K562 (cell line): ENCODE measurements around the gene ZSWIM3. TPM values are rescaled to one million over a fixed set of nuclear protein-coding genes. Genes with fewer than 3 reads are reported as not detected.

ENCODE experiments used
- AFF1 ChIP-seq, 2 experiments: fragments of 450-650 bp; IDR thresholded peaks; 2 replicates each; pipeline ENCODE4 v1.6.1; 2018; ENCODE audit warnings: mild to moderate bottlenecking in 2 of 2, low read depth in 1 of 2; ENCODE audit not compliant: partially characterized antibody in 2 of 2
- MAFF ChIP-seq: IDR thresholded peaks from 2 replicates; pipeline ENCODE4 v1.6.1; 2012; ENCODE audit warnings: low read length, improper control_type of control experiment
- NBN ChIP-seq: fragments of 450-650 bp; IDR thresholded peaks from 2 replicates; pipeline ENCODE4 v1.6.1; 2016; ENCODE audit warnings: low read depth, mild to moderate bottlenecking
- NFIC ChIP-seq: fragments of 450-650 bp; IDR thresholded peaks from 2 replicates; pipeline ENCODE4 v1.6.1; 2017; ENCODE audit warnings: mild to moderate bottlenecking, inconsistent platforms
- SMAD1 ChIP-seq: fragments of 150-350 bp; IDR thresholded peaks from 2 replicates; pipeline ENCODE4 v1.6.1; 2014; ENCODE audit warnings: low read length, low read depth; ENCODE audit not compliant: partially characterized antibody
- SMARCE1 ChIP-seq: fragments of 450-650 bp; IDR thresholded peaks from 2 replicates; pipeline ENCODE4 v1.7.1; 2016; ENCODE audit warnings: mild to moderate bottlenecking
- TGIF2 ChIP-seq: sonication (generic); formaldehyde crosslinking; IDR thresholded peaks from 2 replicates; pipeline ENCODE4 v1.8.1; 2022; ENCODE audit warnings: mild to moderate bottlenecking, missing genetic modification reagents, moderate library complexity
- TOE1 ChIP-seq, 2 experiments: fragments of 450-650 bp in 1 of 2; sonication (generic) in 1 of 2; formaldehyde crosslinking in 1 of 2; IDR thresholded peaks; 2 replicates each; pipeline versions ENCODE4 v1.7.1 to v1.8.0; 2016 to 2022; ENCODE audit warnings: borderline replicate concordance in 2 of 2, mild to moderate bottlenecking in 2 of 2, antibody characterized with exemption in 1 of 2, inconsistent platforms in 1 of 2, low read depth in 1 of 2, missing genetic modification reagents in 1 of 2, moderate library complexity in 1 of 2
- XRCC3 ChIP-seq: fragments of 450-650 bp; IDR thresholded peaks from 2 replicates; pipeline ENCODE4 v1.6.1; 2017; ENCODE audit warnings: mild to moderate bottlenecking, moderate library complexity
- polyA plus RNA-seq, 8 experiments: library from polyadenylated mRNA; depleted of rRNA in 4 of 8; stranded (reverse) in 5 of 8; unstranded in 3 of 8; fragments of >200 nt; fragmentation: Nextera tagmentation in 2 of 8; fragmentation: Illumina TruSeq in 1 of 8; extraction: Ambion mirVana in 2 of 8; extraction: Trizol in 1 of 8; gene quantifications; 2 replicates each; pipeline versions ENCODE4 v1.2.1 to v1.2.3, GENCODE V29; 2011 to 2014; ENCODE audit warnings: inconsistent platforms in 1 of 8, missing spikeins in 1 of 8
- total RNA-seq, 7 experiments: library from RNA; depleted of rRNA in 6 of 7; stranded (reverse); fragments of >200 nt in 6 of 7; fragmentation: Illumina TruSeq in 2 of 7; extraction: Trizol in 2 of 7; gene quantifications; 2 replicates each; pipeline versions ENCODE4 v1.2.1 to v1.2.3, GENCODE V29; 2011 to 2021; ENCODE audit warnings: low replicate concordance in 1 of 7

Gene ZSWIM3
- total and polyA plus RNA-seq, 9 of the 15 experiments (the other 6 are each of a cell fraction or from before 2014, with no cell fraction given) = 1.7 to 4.3 (median 2.9) TPM

- no peak for TF ChIP-seq AFF1 (IDR thresholded peaks at IDR 0.05; ENCODE audit: low read depth in 1 of 2, partially characterized antibody in 2 of 2)
- no peak for TF ChIP-seq SMARCE1
- TF ChIP-seq TOE1 (IDR thresholded peaks at IDR 0.05; ENCODE audit: borderline replicate concordance) = no peak
- no peak for TF ChIP-seq TOE1 (CRISPR knock-in tag; IDR thresholded peaks at IDR 0.05; ENCODE audit: borderline replicate concordance, low read depth)
- no peak for TF ChIP-seq TGIF2
- no peak for TF ChIP-seq XRCC3
- TF ChIP-seq SMAD1 = no peak
- no peak for TF ChIP-seq MAFF
- no peak for TF ChIP-seq NBN
- TF ChIP-seq NFIC = no peak
Measured at GRCh38 chr20:45913116-45913515, 55.7 kb downstream of the ZSWIM3 start (continued).
